Activated T-helper 1 cell treated with anti-CD3 and anti-CD28 coated beads, Interleukin-2, amount 50 U/mL, for 16 hours (primary cell): ENCODE results near the gene UGT2B10.
"Not testable (repeated sequence)": the region's sequence is repeated elsewhere in the genome, so short reads cannot be mapped to it uniquely, and the experiment has no call there.

Source experiments
- DNase-seq, 2 donors: peaks; one replicate each; pipeline ENCODE4 v3.0.0-alpha.2; 2020; ENCODE audit warnings: low read depth in 1 of 2, low spot score in 1 of 2

UGT2B10 gene

DNA sequence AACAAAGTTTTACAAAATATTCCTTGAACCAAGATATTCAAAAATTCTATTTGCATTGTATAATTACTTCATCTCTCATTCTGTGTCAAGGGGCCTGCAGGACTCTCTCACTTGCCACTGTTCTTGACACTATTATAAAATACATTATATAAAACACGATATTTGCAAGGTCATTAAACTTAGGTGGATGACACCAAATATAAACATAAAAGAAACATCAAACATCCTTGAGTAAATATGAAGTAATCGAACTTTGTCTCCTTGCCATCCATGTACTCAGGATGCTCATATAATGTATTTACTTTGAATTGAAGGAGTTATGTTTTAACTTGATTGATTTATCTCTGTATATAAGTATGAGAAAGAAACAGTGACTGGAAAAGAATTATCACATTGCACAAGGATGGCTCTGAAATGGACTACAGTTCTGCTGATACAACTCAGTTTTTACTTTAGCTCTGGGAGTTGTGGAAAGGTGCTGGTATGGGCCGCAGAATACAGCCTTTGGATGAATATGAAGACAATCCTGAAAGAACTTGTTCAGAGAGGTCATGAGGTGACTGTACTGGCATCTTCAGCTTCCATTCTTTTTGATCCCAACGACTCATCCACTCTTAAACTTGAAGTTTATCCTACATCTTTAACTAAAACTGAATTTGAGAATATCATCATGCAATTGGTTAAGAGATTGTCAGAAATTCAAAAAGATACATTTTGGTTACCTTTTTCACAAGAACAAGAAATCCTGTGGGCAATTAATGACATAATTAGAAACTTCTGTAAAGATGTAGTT is at the start of gene UGT2B10:
Gene UGT2B10, plus strand, starts transcription at position 378 of the 793 bp plus-strand sequence. Its CDS starts 26 bp downstream, at position 404.
- DNase-seq = not testable (repeated sequence)

DNA sequence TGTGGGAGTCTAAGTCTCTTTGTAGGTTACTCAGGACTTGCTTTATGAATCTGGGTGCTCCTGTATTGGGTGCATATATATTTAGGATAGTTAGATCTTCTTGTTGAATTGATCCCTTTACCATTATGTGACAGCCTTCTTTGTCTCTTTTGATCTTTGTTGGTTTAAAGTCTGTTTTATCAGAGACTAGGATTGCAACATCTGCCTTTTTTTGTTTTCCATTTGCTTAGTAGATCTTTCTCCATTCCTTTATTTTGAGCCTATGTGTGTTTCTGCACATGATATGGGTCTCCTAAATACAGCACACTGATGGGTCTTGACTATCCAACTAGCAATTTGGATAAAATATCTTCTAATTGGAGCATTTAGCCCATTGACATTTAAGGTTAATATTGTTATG is 44.0 kb upstream of the UGT2B10 start:
- DNase-seq = not testable (repeated sequence)

DNA sequence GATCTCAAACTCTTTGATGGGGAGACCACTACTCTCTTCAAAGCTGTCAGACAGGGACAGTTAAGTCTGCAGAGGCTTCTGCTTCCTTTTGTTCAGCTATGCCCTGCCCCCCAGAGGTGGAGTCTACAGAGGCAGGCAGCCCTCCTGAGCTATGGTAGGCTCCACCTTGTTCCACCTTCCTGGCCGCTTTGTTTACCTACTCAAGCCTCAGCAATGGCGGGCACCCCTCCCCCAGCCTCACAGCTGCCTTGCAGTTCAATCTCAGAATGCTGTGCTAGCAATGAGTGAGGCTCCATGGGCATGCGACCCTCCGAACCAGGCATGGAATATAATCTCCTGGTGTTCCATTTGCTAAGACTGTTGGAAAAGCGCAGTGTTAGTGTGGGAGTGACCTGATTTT is 42.1 kb upstream of the UGT2B10 start:
- DNase-seq = no peak

DNA sequence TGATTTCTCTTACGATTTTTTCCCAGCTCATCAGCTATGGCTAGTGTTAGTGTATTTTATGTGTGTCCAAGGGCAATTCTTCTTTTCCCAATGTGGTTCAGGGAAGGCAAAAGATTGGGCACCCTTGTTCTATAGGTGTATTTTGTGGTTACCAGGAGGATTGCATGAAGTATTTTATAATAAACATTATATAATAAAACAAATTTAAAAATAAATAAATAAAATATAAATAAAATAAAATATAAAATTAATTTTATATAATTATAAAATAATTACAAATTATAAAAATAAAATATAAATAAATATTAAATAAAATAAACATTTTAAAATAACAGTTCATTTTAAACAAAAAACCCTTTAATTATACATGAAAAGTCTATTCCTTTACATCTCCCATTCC is 35.6 kb upstream of the UGT2B10 start:
- DNase-seq = no peak

DNA sequence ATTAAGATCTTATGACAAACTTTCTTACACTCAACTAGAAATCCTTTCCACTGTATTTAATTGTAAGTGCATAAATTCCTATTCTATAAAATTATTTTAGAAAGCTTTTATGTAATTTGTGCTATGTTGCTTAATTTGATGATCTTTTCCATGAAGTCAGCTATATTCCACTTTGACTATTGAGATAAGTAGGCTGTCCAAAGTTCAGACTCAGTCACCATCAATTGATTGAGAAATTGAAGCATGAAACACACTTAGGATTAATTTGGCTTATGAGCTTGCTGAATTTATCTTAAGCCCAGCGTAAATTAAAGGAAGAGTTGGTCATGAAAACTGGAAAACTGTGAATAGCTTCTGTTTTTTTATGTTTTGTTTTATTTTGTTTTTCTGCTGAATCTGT is 18.7 kb upstream of the UGT2B10 start:
- DNase-seq = no peak

DNA sequence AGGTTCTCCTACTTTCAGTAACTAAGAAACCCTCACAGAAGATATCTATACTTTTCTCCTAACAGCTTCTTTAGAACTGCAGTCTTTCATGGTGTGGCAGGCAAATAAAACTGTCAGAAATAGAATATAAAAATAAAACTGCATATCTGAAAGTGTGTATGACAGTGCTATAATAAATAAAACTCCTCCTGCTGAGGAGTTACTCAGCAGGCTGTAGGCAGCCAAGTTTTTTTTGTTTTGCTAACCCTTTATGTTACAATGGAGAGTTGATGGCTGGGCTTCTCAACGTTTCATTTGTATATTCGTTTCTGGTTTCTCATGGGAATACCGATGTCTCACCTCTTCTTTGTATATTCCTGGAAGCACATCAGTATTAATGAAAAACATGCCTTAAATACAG is 18.2 kb upstream of the UGT2B10 start:
- no peak for DNase-seq

DNA sequence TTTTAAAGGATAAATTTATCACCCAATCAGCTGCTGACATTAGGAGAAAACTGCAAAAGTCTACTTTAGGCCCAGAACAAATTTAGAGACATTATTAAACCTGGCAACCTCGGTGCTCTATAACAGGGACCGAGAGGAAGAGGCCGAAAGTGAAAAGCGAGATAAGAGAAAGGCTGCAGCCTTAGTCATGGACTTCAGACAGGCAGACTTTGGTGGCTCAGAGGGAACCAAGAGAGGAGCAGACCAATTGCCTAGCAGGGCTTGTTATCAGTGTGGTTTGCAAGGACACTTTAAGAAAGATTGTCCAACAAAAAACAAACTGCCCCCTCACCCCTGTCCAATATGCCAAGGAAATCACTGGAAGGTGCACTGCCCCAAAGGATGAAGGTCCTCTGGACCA is 12.8 kb upstream of the UGT2B10 start:
- DNase-seq = no peak

DNA sequence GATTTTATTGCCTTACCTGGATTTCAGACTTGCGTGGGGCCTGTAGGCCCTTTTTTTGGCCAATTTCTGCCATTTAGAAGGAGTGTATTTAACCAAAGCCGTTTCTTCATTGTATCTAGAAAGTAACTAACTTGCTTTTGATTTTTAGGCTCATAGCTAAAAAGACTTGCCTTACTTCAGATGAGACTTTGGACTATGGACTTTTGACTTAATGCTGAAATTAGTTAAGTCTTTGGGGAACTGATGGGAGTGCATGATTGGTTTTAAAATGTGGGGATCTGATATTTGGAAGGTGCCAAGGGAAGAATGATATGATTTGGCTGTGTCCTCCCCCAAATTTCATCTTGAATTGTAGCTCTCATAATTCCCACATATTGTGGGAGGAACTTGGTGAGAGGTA is 7.7 kb upstream of the UGT2B10 start:
- no peak for DNase-seq

DNA sequence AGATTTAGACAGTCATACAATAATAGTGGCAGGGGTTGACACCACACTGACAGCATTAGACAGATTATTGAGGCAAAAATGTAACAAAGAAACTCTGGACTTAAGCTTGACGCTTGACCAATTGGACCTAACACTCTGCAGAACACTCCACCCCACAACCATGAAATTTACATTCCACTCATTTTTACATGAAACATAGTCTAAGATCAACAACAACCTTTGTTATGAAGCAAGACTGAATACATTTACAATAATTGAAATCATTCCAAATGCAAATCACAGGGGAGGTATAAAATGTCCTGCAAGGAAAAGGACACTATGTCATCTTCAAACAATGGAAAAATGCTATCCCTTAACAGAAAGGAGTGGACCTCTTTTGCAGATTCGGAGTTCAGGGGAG is 4.9 kb upstream of the UGT2B10 start:
- DNase-seq = no peak

DNA sequence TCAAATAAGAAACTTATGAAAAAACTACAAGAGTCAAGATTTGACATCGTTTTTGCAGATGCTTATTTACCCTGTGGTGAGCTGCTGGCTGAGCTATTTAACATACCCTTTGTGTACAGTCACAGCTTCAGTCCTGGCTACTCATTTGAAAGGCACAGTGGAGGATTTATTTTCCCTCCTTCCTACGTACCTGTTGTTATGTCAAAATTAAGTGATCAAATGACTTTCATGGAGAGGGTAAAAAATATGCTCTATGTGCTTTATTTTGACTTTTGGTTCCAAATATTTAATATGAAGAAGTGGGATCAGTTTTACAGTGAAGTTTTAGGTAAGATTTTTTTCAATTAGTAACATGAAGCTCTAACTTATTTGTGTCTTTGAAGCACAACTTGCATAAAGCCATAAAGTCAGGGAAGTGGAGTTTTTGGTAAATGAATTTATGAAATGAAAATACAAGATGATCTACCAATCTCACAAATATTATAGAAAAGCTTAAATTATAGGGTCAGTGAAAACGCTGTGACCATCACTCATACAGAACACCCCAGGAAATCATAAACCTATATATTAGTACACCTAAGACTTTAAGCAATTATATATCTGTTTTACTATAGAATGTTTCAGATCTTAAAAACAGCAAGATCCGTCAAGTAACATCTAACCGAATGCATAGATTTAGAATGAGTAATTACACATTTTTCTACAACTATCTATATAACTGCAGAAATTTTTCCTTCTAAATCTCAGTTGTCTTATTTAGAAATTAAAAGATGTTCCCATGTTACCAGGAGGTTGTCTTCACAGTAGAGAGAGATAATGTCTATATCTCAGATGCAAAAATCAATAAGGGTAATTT is 844 bp downstream of the UGT2B10 start:
- DNase-seq = not testable (repeated sequence)

DNA sequence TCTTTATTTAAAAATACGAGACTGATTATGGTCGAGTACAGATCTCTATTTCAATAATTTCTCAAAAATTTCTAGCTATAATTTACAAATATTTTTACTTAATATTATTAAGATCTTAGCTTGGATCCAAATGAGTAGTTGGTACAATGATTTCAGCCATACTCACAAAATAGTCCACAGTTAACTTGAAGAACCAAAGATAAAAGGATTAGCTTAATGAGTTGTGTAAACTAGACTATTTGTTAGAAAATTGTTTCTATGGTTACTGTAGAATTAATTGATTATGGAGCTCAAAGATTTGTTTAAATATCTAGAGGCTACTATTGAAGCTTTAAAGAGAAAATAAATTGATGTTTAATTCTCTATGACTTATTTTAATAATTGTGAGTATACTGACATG is 1.6 kb downstream of the UGT2B10 start:
- DNase-seq = no peak

DNA sequence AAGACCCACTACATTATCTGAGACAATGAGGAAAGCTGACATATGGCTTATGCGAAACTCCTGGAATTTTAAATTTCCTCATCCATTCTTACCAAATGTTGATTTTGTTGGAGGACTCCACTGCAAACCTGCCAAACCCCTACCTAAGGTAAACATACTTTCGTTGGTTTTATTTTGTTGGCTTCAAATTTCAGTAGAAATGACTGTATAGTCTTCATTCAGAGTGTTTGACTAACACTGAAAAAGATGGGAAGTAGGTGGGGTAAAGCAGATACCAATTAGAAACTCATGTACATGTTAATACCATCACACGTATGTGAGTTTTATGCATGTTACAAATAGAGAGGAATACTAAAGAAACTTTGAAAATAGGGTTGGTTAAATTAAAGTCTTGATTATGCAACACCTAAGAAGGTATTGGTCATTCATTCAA is 2.3 kb downstream of the UGT2B10 start:
- DNase-seq = not testable (repeated sequence)

DNA sequence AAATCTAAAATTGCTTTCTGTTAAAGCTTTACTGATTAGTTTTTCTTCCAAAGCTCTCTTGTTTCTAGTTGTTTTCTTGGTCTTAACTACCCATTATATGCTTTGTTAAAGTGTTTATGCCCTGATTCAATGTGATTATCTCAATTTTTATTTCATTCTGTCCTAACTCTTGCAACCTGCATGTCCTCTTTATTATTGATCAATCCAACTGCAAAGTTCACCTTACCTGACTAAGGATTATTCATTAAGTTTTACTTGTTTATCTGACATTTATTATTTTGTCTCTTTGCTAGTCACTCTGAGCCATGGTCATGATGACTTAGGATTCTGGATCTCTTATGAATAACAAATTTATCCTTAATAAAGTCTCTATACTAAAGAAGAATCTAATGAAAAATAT is 15.8 kb downstream of the UGT2B10 start:
- DNase-seq = no peak

DNA sequence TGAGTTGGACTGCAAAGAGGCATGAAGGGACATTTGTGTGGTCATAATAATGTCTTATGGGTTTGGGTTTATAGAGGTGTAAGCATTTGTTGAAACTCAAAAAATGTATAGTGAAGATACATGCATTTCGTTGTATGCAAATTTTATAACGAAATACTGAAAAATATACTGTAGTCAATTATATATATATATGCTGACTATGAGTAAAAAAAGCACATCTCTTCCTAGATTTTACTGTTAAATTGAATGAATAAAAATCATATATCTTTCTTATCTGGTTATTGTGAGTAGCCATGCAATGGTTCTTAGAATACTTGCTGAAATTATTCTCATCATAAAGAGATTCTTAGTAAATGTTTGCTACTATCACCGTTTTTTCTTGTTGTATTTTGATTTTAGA is 34.5 kb downstream of the UGT2B10 start:
- DNase-seq = no peak

DNA sequence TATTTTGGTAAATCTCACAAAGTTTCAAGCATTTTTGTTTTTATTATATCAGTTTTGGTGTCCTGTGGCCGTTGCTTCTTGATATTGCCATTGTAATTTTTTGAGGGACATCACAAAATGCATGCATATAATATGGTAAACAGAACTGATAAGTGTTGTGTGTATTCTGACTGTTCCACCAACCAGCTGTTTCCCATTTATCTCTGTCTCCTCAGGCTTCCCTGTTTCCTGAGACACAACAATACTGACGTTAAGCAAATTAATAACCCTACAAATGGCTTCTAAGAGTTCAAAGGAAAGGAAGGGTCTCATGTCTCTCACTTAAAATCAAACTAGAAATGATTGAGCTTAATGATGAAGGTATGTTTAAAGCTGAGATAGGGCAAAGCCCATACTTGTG is 40.0 kb downstream of the UGT2B10 start:
- no peak for DNase-seq

DNA sequence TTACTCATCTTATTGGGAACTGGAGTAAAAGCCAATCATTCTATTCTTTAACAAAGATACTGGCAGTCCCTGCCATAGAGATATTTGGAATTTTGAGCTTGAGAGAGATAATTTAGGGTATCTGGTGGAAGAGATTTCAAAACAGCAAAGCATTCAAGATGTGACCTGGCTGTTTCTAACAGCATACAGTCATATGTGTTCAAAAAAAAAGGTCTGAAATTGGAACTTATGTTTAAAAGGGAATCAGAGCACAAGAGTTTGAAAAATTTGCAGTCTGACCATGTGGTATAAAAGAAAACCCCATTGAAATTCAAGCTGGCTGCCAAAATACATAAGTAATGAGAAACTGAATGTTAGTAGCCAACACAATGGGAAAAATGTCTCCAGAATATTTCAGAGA is 42.2 kb downstream of the UGT2B10 start:
- no peak for DNase-seq

DNA sequence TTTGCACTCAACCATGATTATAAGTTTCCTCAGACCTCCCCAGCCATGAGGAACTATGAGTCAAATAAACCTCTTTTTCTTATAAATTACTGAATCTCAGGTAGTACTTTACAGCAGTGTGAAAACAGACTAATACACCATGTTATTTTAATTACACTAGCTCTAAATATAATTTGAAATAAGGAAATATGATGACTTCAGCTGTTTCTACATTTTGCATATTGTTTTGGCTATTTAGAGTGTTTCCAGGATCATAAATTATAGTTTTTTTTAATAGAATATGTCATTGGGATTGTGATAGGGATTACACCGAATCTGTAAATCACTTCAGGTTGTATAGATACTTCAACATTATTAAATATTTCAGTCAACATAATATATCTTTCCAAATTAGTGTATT is 43.9 kb downstream of the UGT2B10 start:
- no peak for DNase-seq

DNA sequence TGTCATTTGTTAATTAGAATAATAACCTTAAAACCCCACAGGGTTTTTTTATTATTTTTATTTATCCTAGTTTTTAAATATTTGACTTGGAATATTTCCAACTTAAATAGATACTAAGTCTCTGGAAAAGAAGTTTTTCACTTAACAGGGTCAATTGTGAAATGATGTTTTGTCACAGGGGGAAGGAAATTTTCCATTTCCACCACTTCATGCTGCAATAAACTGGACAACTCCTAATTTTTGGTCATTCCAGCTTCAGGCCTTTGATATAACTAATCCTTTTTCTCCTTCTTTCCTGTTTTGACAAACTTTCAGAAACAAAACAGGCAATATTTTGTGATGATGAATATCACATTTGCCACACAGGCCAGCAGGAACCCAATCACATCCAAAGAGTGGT is 45.3 kb downstream of the UGT2B10 start:
- DNase-seq = no peak

DNA sequence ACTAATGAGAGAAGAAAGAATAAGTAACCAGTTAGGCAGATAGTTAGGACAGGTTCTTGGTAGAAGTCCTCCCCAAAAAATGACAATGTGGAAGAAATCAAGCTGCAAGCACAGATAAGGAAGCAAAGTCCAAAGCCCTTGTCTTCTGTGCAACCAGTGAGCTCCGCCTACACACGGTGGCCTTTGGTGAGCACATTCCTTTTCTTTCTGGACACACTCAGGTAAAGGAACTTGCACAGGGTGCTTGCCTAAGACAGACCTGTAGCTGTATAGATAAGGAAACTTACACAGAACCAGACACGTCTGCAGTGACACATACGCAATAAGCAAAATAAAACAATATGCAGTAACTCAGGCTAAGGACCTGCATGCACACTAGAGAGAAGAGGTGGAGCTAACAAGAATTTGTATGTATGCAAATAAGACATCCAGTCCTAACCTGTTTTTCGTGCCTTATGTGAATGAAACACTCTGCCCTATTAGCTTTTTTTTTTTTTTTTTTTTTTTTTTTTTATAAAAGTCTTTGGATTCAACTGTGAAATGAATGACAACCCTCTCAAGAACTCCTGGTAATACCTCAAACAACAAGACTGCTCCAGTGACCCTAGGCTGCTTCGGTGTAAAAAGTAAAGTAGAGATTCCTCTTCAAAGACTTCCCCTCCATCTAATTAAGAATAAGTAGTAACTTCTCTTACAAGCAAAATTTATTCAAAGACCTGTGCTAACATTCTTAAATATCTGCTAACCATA is 48.8 kb downstream of the UGT2B10 start:
- no peak for DNase-seq

DNA sequence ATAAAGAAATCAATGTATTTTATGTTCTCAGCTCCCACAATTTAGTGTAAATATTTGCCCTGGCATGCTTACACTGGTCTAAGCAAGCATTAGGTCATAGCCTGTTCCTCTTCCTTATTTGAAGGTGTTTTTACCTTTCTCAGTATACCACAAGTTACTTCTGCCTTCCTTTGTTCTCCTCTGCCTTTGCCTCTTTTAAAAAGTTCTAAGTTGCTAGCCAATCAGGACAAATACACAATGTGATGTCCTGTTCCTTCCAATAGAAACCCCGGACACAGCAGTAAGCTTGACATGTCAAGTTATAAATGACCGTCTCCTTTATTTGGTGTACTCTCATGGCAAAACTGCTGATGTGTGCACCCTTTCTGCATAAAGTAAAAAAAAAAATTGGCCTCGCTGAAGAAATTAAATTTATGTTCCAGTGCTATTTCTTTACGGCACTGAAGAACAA is 49.4 kb downstream of the UGT2B10 start:
- DNase-seq = no peak

DNA sequence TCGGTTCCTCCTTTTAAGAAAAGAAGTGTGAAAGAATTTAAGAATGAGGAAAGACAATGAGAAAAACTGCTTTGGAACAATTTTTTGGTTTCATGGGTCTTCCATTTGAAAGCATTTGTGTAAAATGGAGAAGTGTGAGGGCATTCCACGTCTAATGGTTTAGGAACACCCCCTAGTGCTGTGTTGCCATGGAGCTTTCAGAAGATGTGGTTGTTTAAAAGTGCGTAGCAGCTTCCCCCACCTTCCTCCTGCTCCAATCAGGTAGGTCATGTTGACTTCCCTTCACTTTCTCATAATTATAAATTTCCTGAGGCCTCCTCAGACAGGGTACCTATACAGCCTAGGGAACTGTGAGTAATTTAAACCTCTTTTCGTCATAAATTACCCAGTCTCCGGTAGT is 50.0 kb downstream of the UGT2B10 start:
- no peak for DNase-seq
